K562 (cell line): Measurements from ENCODE around the gene MEGF11.

Experiments used
- PHF8 ChIP-seq: fragments of 200-600 bp; sonication (generic); IDR thresholded peaks from 2 replicates; pipeline ENCODE4 v1.6.1; 2012; ENCODE audit warnings: mixed run types, mild to moderate bottlenecking, inconsistent platforms, low read length, moderate library complexity, borderline replicate concordance
- PTRF ChIP-seq: fragments of 450-650 bp; IDR thresholded peaks from 2 replicates; pipeline ENCODE4 v1.6.1; 2016; ENCODE audit warnings: mild to moderate bottlenecking, missing genetic modification characterization, missing compliant biosample characterization
- RAD51 ChIP-seq: fragments of 450-650 bp; IDR thresholded peaks from 2 replicates; pipeline ENCODE4 v1.7.1; 2016; ENCODE audit warnings: low read depth, mild to moderate bottlenecking, borderline replicate concordance
- TCF3 ChIP-seq: sonication (generic); formaldehyde crosslinking; IDR thresholded peaks from 2 replicates; pipeline ENCODE4 v1.4.0; 2020; ENCODE audit warnings: mild to moderate bottlenecking, missing genetic modification reagents
- TF ChIP-seq, protein P1 (sequence below): sonication (generic); formaldehyde crosslinking; IDR thresholded peaks from 2 replicates; pipeline ENCODE4 v1.8.0; 2022; ENCODE audit warnings: mild to moderate bottlenecking, missing genetic modification reagents

GRCh38 chr15:66071921-66072295 is 181.6 kb downstream of the MEGF11 start:
- TF ChIP-seq, protein P1, sequence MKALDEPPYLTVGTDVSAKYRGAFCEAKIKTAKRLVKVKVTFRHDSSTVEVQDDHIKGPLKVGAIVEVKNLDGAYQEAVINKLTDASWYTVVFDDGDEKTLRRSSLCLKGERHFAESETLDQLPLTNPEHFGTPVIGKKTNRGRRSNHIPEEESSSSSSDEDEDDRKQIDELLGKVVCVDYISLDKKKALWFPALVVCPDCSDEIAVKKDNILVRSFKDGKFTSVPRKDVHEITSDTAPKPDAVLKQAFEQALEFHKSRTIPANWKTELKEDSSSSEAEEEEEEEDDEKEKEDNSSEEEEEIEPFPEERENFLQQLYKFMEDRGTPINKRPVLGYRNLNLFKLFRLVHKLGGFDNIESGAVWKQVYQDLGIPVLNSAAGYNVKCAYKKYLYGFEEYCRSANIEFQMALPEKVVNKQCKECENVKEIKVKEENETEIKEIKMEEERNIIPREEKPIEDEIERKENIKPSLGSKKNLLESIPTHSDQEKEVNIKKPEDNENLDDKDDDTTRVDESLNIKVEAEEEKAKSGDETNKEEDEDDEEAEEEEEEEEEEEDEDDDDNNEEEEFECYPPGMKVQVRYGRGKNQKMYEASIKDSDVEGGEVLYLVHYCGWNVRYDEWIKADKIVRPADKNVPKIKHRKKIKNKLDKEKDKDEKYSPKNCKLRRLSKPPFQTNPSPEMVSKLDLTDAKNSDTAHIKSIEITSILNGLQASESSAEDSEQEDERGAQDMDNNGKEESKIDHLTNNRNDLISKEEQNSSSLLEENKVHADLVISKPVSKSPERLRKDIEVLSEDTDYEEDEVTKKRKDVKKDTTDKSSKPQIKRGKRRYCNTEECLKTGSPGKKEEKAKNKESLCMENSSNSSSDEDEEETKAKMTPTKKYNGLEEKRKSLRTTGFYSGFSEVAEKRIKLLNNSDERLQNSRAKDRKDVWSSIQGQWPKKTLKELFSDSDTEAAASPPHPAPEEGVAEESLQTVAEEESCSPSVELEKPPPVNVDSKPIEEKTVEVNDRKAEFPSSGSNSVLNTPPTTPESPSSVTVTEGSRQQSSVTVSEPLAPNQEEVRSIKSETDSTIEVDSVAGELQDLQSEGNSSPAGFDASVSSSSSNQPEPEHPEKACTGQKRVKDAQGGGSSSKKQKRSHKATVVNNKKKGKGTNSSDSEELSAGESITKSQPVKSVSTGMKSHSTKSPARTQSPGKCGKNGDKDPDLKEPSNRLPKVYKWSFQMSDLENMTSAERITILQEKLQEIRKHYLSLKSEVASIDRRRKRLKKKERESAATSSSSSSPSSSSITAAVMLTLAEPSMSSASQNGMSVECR (CRISPR knock-in tag), result no peak
- TF ChIP-seq TCF3 (no peak), PHF8 (no peak), RAD51 (no peak), PTRF (no peak)
